Adrenal gland (tissue), 12 donors: ENCODE results near the gene TCERG1L. TPM values are rescaled to one million over a fixed set of nuclear protein-coding genes. Genes with fewer than 3 reads are reported as not detected.

Experiments used
- DNase-seq, 7 donors: peaks; one replicate each; pipeline ENCODE4 v3.0.0-alpha.2; 2019 to 2020
- H3K27ac ChIP-seq, 5 donors: fragments of 200-600 bp; sonication (generic) in 4 of 5; 1 replicate in 3 of 5; 2 replicates in 2 of 5; pipeline versions ENCODE4 v1.5.1 to v1.8.0; 2016 to 2020; ENCODE audit warnings: mild to moderate bottlenecking in 1 of 5
- H3K27me3 ChIP-seq: fragments of 200-600 bp; 2 replicates; pipeline ENCODE4 v1.8.0; 2021
- H3K36me3 ChIP-seq, 2 donors: fragments of 200-600 bp; replicated peaks in 1 of 2; 1 replicate in 1 of 2; 2 replicates in 1 of 2; pipeline versions ENCODE4 v1.5.1 to v1.8.0; 2018 to 2022
- H3K4me1 ChIP-seq, 2 donors: fragments of 200-600 bp; replicated peaks in 1 of 2; 1 replicate in 1 of 2; 2 replicates in 1 of 2; pipeline versions ENCODE4 v1.5.1 to v1.8.0; 2018 to 2021
- H3K4me3 ChIP-seq, 4 donors: fragments of 200-600 bp; sonication (generic) in 3 of 4; one replicate each; pipeline ENCODE4 v1.5.1; 2016 to 2018
- H3K9me3 ChIP-seq, 3 donors: fragments of 200-600 bp; sonication (generic) in 1 of 3; replicated peaks in 1 of 3; 1 replicate in 2 of 3; 2 replicates in 1 of 3; pipeline versions ENCODE4 v1.5.1 to v1.8.0; 2016 to 2021
- CTCF ChIP-seq, 6 experiments: fragments of 450-650 bp in 4 of 6; fragments of 200-600 bp in 2 of 6; sonication (generic) in 1 of 6; IDR thresholded peaks; 1 replicate in 5 of 6; 2 replicates in 1 of 6; pipeline versions ENCODE4 v1.5.1 to v1.8.0; 2016 to 2021; ENCODE audit warnings: antibody characterized with exemption in 6 of 6, mild to moderate bottlenecking in 2 of 6, moderate library complexity in 1 of 6
- POLR2A ChIP-seq, 2 donors: fragments of 450-650 bp; IDR thresholded peaks; one replicate each; pipeline ENCODE4 v1.6.1; 2017; ENCODE audit warnings: antibody characterized with exemption in 2 of 2, mild to moderate bottlenecking in 2 of 2, moderate library complexity in 1 of 2
- WGBS, 4 donors: extraction: QIAGEN DNeasy Blood & Tissue Kit in 2 of 4; methylation state at CpG; one replicate each; pipeline versions ENCODE4 v1.1.5 to v1.1.7; 2013 to 2017; 5-methylcytosine and 5-hydroxymethylcytosine counted together
- intact Hi-C, 2 donors: fragments of 100-400 bp; cut with DNase I; formaldehyde crosslinking; loops; one replicate each; pipeline versions ENCODE4 v1.14.1 to v1.15.0; 2022 to 2023
- polyA plus RNA-seq, 3 donors: library from polyadenylated mRNA; stranded (reverse); fragments of 200-250 nt in 2 of 3; fragments of 350-450 nt in 1 of 3; fragmentation: Illumina TruSeq in 1 of 3; extraction: RNeasy Lipid Tissue Mini Kit (QIAGEN cat#74804) in 1 of 3; gene quantifications; one replicate each; pipeline ENCODE4 v1.2.3, GENCODE V29; 2013 to 2014
- total RNA-seq, 9 donors: library from RNA; depleted of rRNA in 4 of 9; stranded (reverse); fragments of >200 nt in 4 of 9; fragments of 120-200 nt in 1 of 9; fragmentation: NEBNext Ultra II Directional in 1 of 9; extraction: Animal tissue kit (Norgen Biotek cat#: 25700) in 1 of 9; gene quantifications; one replicate each; pipeline versions ENCODE4 v1.1.0 to v1.2.4, GENCODE V29; 2013 to 2023
- donor health status: healthy with polysubstance abuse.
- donor health status: Bipolar disorder and iron deficiency.
- donor health status: DM: yes; HTN: yes; CAD: no.
- donor health status: DM: no; HTN: no; CAD: no.
- donor health status: DM: no; HTN: no; CAD: no.
- donor health status: DM: yes; HTN: yes; CAD: no.

The TCERG1L gene
- total and polyA plus RNA-seq, 12 donors = 0.17 to 3.4 (median 0.97) TPM

- Histone ChIP-seq H3K27me3 (no peaks in the 10 kb centered on the region), H3K4me3 (no peak overlapping the region), H3K9me3 (no peaks in the 10 kb centered on the region), H3K36me3 (no peaks in the 10 kb centered on the region), H3K4me1 (peaks cover 0 to 11% of the 10 kb centered on the region in 2 donors), H3K27ac (no peak overlapping the region)
- 80 to 94% (median 84%) methylated on average over 6 of the region's 6 CpGs for WGBS, 4 donors
- no peak for DNase-seq
- intact Hi-C loops = no loop called here
- TF ChIP-seq CTCF (IDR thresholded peaks at IDR 0.05) = no peak
- TF ChIP-seq POLR2A (IDR thresholded peaks at IDR 0.05) = no peak
Measured at GRCh38 chr10:131113709-131114291, 197.7 kb downstream of the TCERG1L start.

DNA sequence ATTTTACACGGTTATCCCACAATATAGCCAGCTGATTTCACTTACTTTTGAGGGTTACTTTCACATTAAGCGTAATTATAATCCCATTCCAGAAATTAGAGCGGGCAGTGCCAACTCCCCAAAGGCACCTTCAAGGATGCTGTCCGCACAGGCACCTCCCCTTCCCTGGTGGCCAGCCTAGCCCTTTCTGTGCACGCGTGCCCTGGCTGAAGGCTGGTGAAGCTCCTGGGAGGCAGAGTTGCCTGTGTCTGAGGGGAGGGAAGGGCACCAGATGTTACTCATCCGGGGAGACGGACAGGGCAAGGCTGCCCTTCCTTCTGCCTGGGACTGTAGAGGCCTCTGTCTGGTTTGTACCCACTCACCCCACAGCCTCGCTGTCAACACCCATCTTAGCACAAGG is 198.4 kb downstream of the TCERG1L start:
- WGBS, 4 donors = 94 to 96% (median 95%) methylated on average over 6 to 9 of the region's 9 CpGs
- Histone ChIP-seq H3K4me1 (peaks cover 0 to 11% of the 10 kb centered on the region in 2 donors), H3K4me3 (no peak overlapping the region), H3K27ac (no peak overlapping the region), H3K36me3 (no peaks in the 10 kb centered on the region), H3K9me3 (no peaks in the 10 kb centered on the region), H3K27me3 (no peaks in the 10 kb centered on the region)
- TF ChIP-seq POLR2A (IDR thresholded peaks at IDR 0.05) = no peak
- no peak for TF ChIP-seq CTCF (IDR thresholded peaks at IDR 0.05)
- intact Hi-C loops = no loop called here
- DNase-seq = no peak

- intact Hi-C loops = no loop called here
- 92 to 97% (median 92%) methylated on average over 18 of the region's 18 CpGs for WGBS, 4 donors
- H3K36me3 ChIP-seq = no peaks in the 10 kb centered on the region
- H3K27ac ChIP-seq = no peak overlapping the region
- no peak for TF ChIP-seq CTCF (IDR thresholded peaks at IDR 0.05)
- no peak for TF ChIP-seq POLR2A (IDR thresholded peaks at IDR 0.05)
- no peak overlapping the region for H3K4me3 ChIP-seq
- DNase-seq = no peak
- no peaks in the 10 kb centered on the region for H3K27me3 ChIP-seq
- H3K4me1 ChIP-seq = peaks cover 0 to 11% of the 10 kb centered on the region in 2 donors
- H3K9me3 ChIP-seq = no peaks in the 10 kb centered on the region
Measured at GRCh38 chr10:131112691-131113090, 198.8 kb downstream of the TCERG1L start.

DNA sequence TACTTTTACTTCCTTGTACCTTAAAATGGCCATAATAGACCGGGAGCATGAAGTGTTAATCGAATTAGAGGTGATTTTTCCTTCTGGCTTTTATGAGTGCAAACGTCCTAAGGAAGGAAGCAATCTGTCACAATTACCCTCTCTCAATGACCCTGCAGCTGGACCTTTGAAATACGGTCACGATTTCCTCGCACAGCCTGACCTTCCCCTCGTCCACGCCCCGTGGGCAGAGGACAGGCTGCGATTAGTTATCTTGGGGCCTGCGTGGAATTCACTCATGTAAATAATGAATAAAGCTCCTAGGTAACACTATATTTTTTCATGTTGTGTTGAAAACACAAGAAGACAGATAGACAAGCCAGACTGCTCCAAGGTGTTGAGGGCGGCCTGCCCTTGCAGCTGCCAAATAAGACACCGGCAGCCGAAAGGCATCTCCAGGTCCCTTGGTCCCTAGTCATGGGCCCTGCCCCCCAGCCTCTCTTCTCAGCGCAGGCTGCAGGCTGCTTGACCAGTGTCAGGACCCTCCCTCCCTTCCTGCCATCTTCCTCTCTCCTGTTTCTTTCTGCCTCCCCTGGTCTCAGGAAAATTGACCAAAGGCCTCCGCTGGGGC is 199.9 kb downstream of the TCERG1L start:
- Histone ChIP-seq H3K4me3 (no peak overlapping the region), H3K9me3 (no peaks in the 10 kb centered on the region), H3K4me1 (peaks cover 0 to 11% of the 10 kb centered on the region in 2 donors), H3K36me3 (no peaks in the 10 kb centered on the region), H3K27me3 (no peaks in the 10 kb centered on the region), H3K27ac (no peak overlapping the region)
- 40 to 52% (median 43%) methylated on average over 14 to 16 of the region's 16 CpGs for WGBS, 4 donors
- intact Hi-C loops = no loop called here
- DNase-seq = no peak
- no peak for TF ChIP-seq CTCF (IDR thresholded peaks at IDR 0.05)
- TF ChIP-seq POLR2A (IDR thresholded peaks at IDR 0.05) = no peak
